Measurements from ENCODE around the gene DNAAF5. TPM values are rescaled to one million over a fixed set of nuclear protein-coding genes. Genes with fewer than 3 reads are reported as not detected.
A peak's percentile ranks its signal among the peaks of the same experiment; 100 is the strongest.

DNAAF5 gene
- total RNA-seq, 3 donors from 2014 or later = 14.1 to 29.8 (median 23.6) TPM

DNA sequence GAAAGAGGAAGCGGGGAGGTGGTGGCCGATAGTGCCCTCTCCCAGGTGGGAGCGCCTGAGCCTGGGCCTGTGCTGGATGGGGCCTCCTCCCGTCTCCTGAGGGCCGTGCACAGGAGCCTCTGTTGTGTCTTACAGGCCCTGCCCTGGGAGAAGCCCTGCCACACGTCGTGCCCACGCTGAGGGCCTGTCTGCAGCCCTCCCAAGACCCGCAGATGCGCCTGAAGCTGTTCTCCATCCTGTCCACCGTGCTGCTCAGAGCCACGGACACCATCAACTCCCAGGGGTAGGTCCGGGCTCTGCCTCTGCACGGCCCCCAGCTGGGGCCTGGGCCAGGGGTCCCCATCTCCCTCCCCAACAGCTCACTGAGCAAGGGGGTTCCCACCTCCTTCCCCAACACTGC is 43.8 kb downstream of the DNAAF5 start:
- Histone ChIP-seq H3K27ac (peak overlapping the region in 1 of 2 donors; percentile 80), H3K9me3 (no peaks in the 10 kb centered on the region), H3K4me3 (no peak overlapping the region), H3K36me3 (no peaks in the 10 kb centered on the region), H3K27me3 (no peaks in the 10 kb centered on the region), H3K4me1 (no peaks in the 10 kb centered on the region)
- TF ChIP-seq, protein P1, sequence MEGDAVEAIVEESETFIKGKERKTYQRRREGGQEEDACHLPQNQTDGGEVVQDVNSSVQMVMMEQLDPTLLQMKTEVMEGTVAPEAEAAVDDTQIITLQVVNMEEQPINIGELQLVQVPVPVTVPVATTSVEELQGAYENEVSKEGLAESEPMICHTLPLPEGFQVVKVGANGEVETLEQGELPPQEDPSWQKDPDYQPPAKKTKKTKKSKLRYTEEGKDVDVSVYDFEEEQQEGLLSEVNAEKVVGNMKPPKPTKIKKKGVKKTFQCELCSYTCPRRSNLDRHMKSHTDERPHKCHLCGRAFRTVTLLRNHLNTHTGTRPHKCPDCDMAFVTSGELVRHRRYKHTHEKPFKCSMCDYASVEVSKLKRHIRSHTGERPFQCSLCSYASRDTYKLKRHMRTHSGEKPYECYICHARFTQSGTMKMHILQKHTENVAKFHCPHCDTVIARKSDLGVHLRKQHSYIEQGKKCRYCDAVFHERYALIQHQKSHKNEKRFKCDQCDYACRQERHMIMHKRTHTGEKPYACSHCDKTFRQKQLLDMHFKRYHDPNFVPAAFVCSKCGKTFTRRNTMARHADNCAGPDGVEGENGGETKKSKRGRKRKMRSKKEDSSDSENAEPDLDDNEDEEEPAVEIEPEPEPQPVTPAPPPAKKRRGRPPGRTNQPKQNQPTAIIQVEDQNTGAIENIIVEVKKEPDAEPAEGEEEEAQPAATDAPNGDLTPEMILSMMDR (IDR thresholded peaks at IDR 0.05) = no peak
- TF ChIP-seq POLR2A (IDR thresholded peaks at IDR 0.05) (no peak), POLR2AphosphoS5 (IDR thresholded peaks at IDR 0.05) (no peak)
- no peak for DNase-seq (ENCODE audit: low spot score in 2 of 2)
- intact Hi-C loops (cut with DNase I; ENCODE audit: low total_unique reads) = loop anchor here (10.0 kb wide), 1 partner anchor 446 kb away; no protein-coding TSS in a partner anchor

DNA sequence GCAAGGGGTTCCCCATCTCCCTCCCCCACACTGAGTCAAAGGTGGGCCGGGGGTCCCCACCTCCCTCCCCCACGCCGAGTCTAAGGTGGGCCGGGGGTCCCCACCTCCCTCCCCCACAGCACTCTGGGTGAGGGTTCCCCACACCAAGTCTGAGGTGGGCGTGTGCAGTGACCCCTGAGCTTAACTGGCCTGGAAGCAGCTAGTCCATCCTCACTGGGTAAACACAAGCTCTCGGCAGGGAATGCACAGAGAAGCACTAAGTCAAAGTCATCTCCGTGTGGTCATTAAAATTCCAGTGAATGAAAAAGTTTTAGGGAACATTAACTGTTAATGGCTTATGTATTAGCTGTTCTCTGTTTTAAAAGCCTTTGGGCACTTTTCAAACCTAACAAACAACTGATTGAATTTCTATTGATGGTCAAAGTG is 44.3 kb downstream of the DNAAF5 start:
- Histone ChIP-seq H3K27ac (peak overlapping the region; percentile 31 to 80), H3K36me3 (no peaks in the 10 kb centered on the region), H3K4me3 (no peak overlapping the region), H3K4me1 (no peaks in the 10 kb centered on the region), H3K9me3 (no peaks in the 10 kb centered on the region), H3K27me3 (no peaks in the 10 kb centered on the region)
- TF ChIP-seq, protein P1 (IDR thresholded peaks at IDR 0.05) = no peak
- TF ChIP-seq POLR2A (IDR thresholded peaks at IDR 0.05) (no peak), POLR2AphosphoS5 (IDR thresholded peaks at IDR 0.05) (no peak)
- DNase-seq (ENCODE audit: low spot score in 2 of 2) = no peak
- intact Hi-C loops (cut with DNase I; ENCODE audit: low total_unique reads) = loop anchor here (10.0 kb wide), 1 partner anchor 446 kb away; no protein-coding TSS in a partner anchor

DNA sequence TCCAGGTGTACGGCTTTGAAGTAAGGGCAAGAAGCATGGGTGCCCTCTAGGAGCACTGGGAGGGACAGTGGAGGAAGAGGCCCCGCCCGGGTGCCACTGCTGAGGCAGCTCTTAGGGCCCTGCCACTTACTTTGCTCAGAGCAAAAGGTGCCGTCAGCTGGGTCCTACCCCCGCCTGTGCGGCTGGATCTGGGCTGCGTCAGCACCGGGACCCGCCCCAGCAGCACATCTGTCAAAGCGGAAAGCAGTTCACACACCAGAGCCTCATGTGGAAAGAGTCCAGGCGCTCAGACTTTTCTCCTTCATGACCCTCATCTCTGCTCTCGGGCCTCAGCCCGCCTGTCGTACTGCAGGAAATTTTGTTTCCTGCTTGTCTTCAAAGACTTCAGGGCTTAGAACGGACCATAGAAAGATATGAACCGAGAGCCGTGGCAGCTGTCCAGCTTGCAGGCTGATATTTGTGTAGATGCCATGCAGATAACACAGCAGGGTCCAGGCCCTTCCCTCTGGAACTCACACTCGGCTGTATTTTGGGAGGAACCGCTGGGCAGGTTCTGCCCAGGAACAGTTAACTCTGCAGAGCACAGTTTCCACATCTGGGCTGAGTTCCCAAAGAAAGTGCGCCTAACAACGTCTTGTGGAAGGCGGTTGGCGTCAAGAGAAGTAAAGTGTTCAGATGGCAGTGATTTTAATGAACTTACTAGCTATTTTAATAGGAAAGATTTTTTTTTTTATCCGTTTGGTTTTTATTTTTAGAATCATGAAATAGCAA is 44.9 kb downstream of the DNAAF5 start:
- Histone ChIP-seq H3K36me3 (no peaks in the 10 kb centered on the region), H3K4me1 (no peaks in the 10 kb centered on the region), H3K4me3 (no peak overlapping the region), H3K9me3 (no peaks in the 10 kb centered on the region), H3K27ac (peak overlapping the region; percentile 31 to 80), H3K27me3 (no peaks in the 10 kb centered on the region)
- TF ChIP-seq, protein P1 (IDR thresholded peaks at IDR 0.05) = no peak
- TF ChIP-seq POLR2AphosphoS5 (IDR thresholded peaks at IDR 0.05) = peak in 2 of 3 donors; percentile 26 to 27
- intact Hi-C loops (cut with DNase I; ENCODE audit: low total_unique reads) = loop anchor here (10.0 kb wide), 1 partner anchor 447 kb away; no protein-coding TSS in a partner anchor
- DNase-seq (ENCODE audit: low spot score in 2 of 2) = no peak

DNA sequence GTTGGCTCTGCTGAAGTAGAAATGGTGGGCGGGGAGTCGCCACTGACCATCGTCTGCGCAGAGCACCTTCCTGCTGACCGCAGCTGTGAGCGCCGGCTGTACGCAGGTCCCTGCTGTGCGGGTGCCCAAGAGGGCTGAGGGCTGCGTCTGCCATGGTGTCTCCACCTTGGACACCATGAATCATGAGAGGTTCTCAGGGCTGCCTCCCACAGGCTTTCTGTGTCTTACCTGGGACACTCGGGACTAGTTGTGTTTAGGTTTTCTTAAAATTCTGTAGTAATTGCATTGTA is 45.5 kb downstream of the DNAAF5 start:
- intact Hi-C loops (cut with DNase I; ENCODE audit: low total_unique reads) = loop anchor here (10.0 kb wide), 1 partner anchor 447 kb away; no protein-coding TSS in a partner anchor
- H3K4me3 ChIP-seq = no peak overlapping the region
- TF ChIP-seq POLR2A (IDR thresholded peaks at IDR 0.05) (no peak), POLR2AphosphoS5 (IDR thresholded peaks at IDR 0.05) (no peak)
- TF ChIP-seq, protein P1 (IDR thresholded peaks at IDR 0.05) = no peak
- no peak for DNase-seq (ENCODE audit: low spot score in 2 of 2)
- H3K4me1 ChIP-seq = no peaks in the 10 kb centered on the region
- no peaks in the 10 kb centered on the region for H3K36me3 ChIP-seq
- no peaks in the 10 kb centered on the region for H3K9me3 ChIP-seq
- H3K27ac ChIP-seq = no peak overlapping the region
- no peaks in the 10 kb centered on the region for H3K27me3 ChIP-seq

DNA sequence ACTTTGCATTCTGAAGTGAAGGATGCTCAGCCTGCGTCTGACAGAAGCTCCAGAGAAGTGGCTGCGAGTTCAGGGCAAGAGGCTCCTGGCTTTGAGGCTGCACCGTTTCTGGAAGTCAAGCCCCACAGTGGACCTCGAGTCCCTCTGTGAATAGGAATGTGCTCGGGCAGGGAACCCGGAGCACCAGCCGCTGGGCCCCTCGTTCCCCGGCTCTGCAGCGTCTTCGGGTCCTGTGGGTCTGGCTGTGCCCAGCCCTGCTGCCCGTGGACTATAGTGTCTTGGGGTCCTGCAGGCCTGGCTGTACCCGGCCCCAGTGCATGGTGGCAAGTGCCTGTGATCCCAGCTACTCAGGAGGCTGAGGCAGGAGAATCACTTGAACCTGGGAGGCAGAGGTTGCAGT is 45.9 kb downstream of the DNAAF5 start:
- intact Hi-C loops (cut with DNase I; ENCODE audit: low total_unique reads) = loop anchor here (10.0 kb wide), 1 partner anchor 448 kb away; no protein-coding TSS in a partner anchor
- Histone ChIP-seq H3K27me3 (no peaks in the 10 kb centered on the region), H3K4me3 (no peak overlapping the region), H3K4me1 (no peaks in the 10 kb centered on the region), H3K27ac (no peak overlapping the region), H3K36me3 (no peaks in the 10 kb centered on the region), H3K9me3 (no peaks in the 10 kb centered on the region)
- TF ChIP-seq POLR2A (IDR thresholded peaks at IDR 0.05) (no peak), POLR2AphosphoS5 (IDR thresholded peaks at IDR 0.05) (no peak)
- TF ChIP-seq, protein P1 (IDR thresholded peaks at IDR 0.05) = no peak
- no peak for DNase-seq (ENCODE audit: low spot score in 2 of 2)
